ENCODE results near the gene MUC6. TPM values are rescaled to one million over a fixed set of nuclear protein-coding genes. Genes with fewer than 3 reads are reported as not detected.

The MUC6 gene
- total and polyA plus RNA-seq, 10 of the 15 experiments (the other 5 are each of a cell fraction or from before 2014, with no cell fraction given): 0.03 TPM; not detected in 8

- TF ChIP-seq USF2 (IDR thresholded peaks at IDR 0.05; ENCODE audit: borderline replicate concordance, low read depth, low read length) (no peak), CBFB (IDR thresholded peaks at IDR 0.05; ENCODE audit: low read depth) (no peak), JUND (IDR thresholded peaks at IDR 0.05; ENCODE audit: low read depth, low read length) (no peak), POLR2A (IDR thresholded peaks at IDR 0.05; ENCODE audit: low read depth, low read length) (no peak), ZNF207 (IDR thresholded peaks at IDR 0.05; ENCODE audit: borderline replicate concordance) (no peak)
Measured at GRCh38 chr11:963852-964251, 72.7 kb downstream of the MUC6 start (continued).

Other genes starting within 250 kb of the MUC6 start
Only the 7 nearest of the 14 such genes appear.
- 366 and 432 TPM in 2 replicates for gene POLR2L, start 194.2 kb downstream of the MUC6 start, total RNA-seq (2014; rRNA removed)
- 60.2 and 68.7 TPM in 2 replicates for gene POLR2L, start 194.2 kb downstream of the MUC6 start, total RNA-seq (2014; rRNA removed; fragmentation: Illumina TruSeq; extraction: Trizol)
- gene POLR2L, start 194.2 kb downstream of the MUC6 start, total RNA-seq (2021): 133 and 137 TPM in 2 replicates
- gene POLR2L, start 194.2 kb downstream of the MUC6 start, polyA plus RNA-seq (2011; rRNA removed): 13.7 and 44.2 TPM in 2 replicates
- 2.2 and 23.1 TPM in 2 replicates for gene POLR2L, start 194.2 kb downstream of the MUC6 start, polyA plus RNA-seq (2014; fragmentation: Illumina TruSeq; extraction: Trizol)
- gene POLR2L, start 194.2 kb downstream of the MUC6 start, polyA plus RNA-seq (2014; fragmentation: Nextera tagmentation; extraction: Ambion mirVana): 100 to 1,000 TPM in 1 of 2 experiments, 10 to 100 TPM in 1; 68.8 to 117 TPM
- gene POLR2L, start 194.2 kb downstream of the MUC6 start, polyA plus RNA-seq (2014; rRNA removed): 318 and 463 TPM in 2 replicates
- 100 to 1,000 TPM; 439 to 497 TPM for gene POLR2L, start 194.2 kb downstream of the MUC6 start, polyA plus RNA-seq (2016; fragmentation: Nextera tagmentation; extraction: Ambion mirVana)
- gene TSPAN4, start 193.9 kb downstream of the MUC6 start, total RNA-seq (2014; rRNA removed): 9.3 and 10.1 TPM in 2 replicates
- gene TSPAN4, start 193.9 kb downstream of the MUC6 start, total RNA-seq (2014; rRNA removed; fragmentation: Illumina TruSeq; extraction: Trizol): 2.3 and 2.7 TPM in 2 replicates
- gene TSPAN4, start 193.9 kb downstream of the MUC6 start, total RNA-seq (2021): 8.7 and 9.0 TPM in 2 replicates
- 6.5 and 13.4 TPM in 2 replicates for gene TSPAN4, start 193.9 kb downstream of the MUC6 start, polyA plus RNA-seq (2011; rRNA removed)
- 0.96 TPM in 1 of 2 replicates, not detected in the other for gene TSPAN4, start 193.9 kb downstream of the MUC6 start, polyA plus RNA-seq (2014; fragmentation: Illumina TruSeq; extraction: Trizol)
- under 1 TPM in 1 of 2 experiments, not detected in 1; 0.37 TPM for gene TSPAN4, start 193.9 kb downstream of the MUC6 start, polyA plus RNA-seq (2014; fragmentation: Nextera tagmentation; extraction: Ambion mirVana)
- gene TSPAN4, start 193.9 kb downstream of the MUC6 start, polyA plus RNA-seq (2014; rRNA removed): 11.6 and 14.0 TPM in 2 replicates
- gene TSPAN4, start 193.9 kb downstream of the MUC6 start, polyA plus RNA-seq (2016; fragmentation: Nextera tagmentation; extraction: Ambion mirVana): 1 to 10 TPM; 7.6 to 8.5 TPM
- gene CHID1, start 125.9 kb downstream of the MUC6 start, total RNA-seq (2014; rRNA removed): 20.7 and 30.2 TPM in 2 replicates
- gene CHID1, start 125.9 kb downstream of the MUC6 start, total RNA-seq (2014; rRNA removed; fragmentation: Illumina TruSeq; extraction: Trizol): 15.5 and 16.7 TPM in 2 replicates
- gene CHID1, start 125.9 kb downstream of the MUC6 start, total RNA-seq (2021): 48.5 and 54.2 TPM in 2 replicates
- 15.5 and 30.1 TPM in 2 replicates for gene CHID1, start 125.9 kb downstream of the MUC6 start, polyA plus RNA-seq (2011; rRNA removed)
- gene CHID1, start 125.9 kb downstream of the MUC6 start, polyA plus RNA-seq (2014; fragmentation: Illumina TruSeq; extraction: Trizol): 11.1 and 20.2 TPM in 2 replicates
- 10 to 100 TPM in 1 of 2 experiments, 1 to 10 TPM in 1; 4.8 to 10.1 TPM for gene CHID1, start 125.9 kb downstream of the MUC6 start, polyA plus RNA-seq (2014; fragmentation: Nextera tagmentation; extraction: Ambion mirVana)
- gene CHID1, start 125.9 kb downstream of the MUC6 start, polyA plus RNA-seq (2014; rRNA removed): 38.9 and 40.2 TPM in 2 replicates
- gene CHID1, start 125.9 kb downstream of the MUC6 start, polyA plus RNA-seq (2016; fragmentation: Nextera tagmentation; extraction: Ambion mirVana): 10 to 100 TPM; 63.3 to 75.2 TPM
- gene AP2A2, start 110.8 kb downstream of the MUC6 start, total RNA-seq (2014; rRNA removed): 12.8 and 15.1 TPM in 2 replicates
- gene AP2A2, start 110.8 kb downstream of the MUC6 start, total RNA-seq (2014; rRNA removed; fragmentation: Illumina TruSeq; extraction: Trizol): 17.7 TPM in 2 replicates
- gene AP2A2, start 110.8 kb downstream of the MUC6 start, total RNA-seq (2021): 42.0 and 46.8 TPM in 2 replicates
- gene AP2A2, start 110.8 kb downstream of the MUC6 start, polyA plus RNA-seq (2011; rRNA removed): 23.2 and 34.8 TPM in 2 replicates
- 39.6 and 48.8 TPM in 2 replicates for gene AP2A2, start 110.8 kb downstream of the MUC6 start, polyA plus RNA-seq (2014; fragmentation: Illumina TruSeq; extraction: Trizol)
- 1 to 10 TPM in 1 of 2 experiments, under 1 TPM in 1; 0.58 to 2.6 TPM for gene AP2A2, start 110.8 kb downstream of the MUC6 start, polyA plus RNA-seq (2014; fragmentation: Nextera tagmentation; extraction: Ambion mirVana)
- gene AP2A2, start 110.8 kb downstream of the MUC6 start, polyA plus RNA-seq (2014; rRNA removed): 26.4 and 32.6 TPM in 2 replicates
- gene AP2A2, start 110.8 kb downstream of the MUC6 start, polyA plus RNA-seq (2016; fragmentation: Nextera tagmentation; extraction: Ambion mirVana): 10 to 100 TPM; 14.4 to 18.8 TPM
- gene MUC2, start 38.2 kb upstream of the MUC6 start, total RNA-seq (2014; rRNA removed): not detected in 2 replicates
- not detected in 2 replicates for gene MUC2, start 38.2 kb upstream of the MUC6 start, total RNA-seq (2014; rRNA removed; fragmentation: Illumina TruSeq; extraction: Trizol)
- gene MUC2, start 38.2 kb upstream of the MUC6 start, total RNA-seq (2021): 0.11 and 0.23 TPM in 2 replicates
- gene MUC2, start 38.2 kb upstream of the MUC6 start, polyA plus RNA-seq (2011; rRNA removed): not detected in 2 replicates
- gene MUC2, start 38.2 kb upstream of the MUC6 start, polyA plus RNA-seq (2014; fragmentation: Illumina TruSeq; extraction: Trizol): not detected in 2 replicates
- not detected for gene MUC2, start 38.2 kb upstream of the MUC6 start, polyA plus RNA-seq (2014; fragmentation: Nextera tagmentation; extraction: Ambion mirVana)
- gene MUC2, start 38.2 kb upstream of the MUC6 start, polyA plus RNA-seq (2014; rRNA removed): not detected in 2 replicates
- not detected for gene MUC2, start 38.2 kb upstream of the MUC6 start, polyA plus RNA-seq (2016; fragmentation: Nextera tagmentation; extraction: Ambion mirVana)
- gene MUC5AC, start 121.2 kb upstream of the MUC6 start, total RNA-seq (2014; rRNA removed): not detected in 2 replicates
- not detected in 2 replicates for gene MUC5AC, start 121.2 kb upstream of the MUC6 start, total RNA-seq (2014; rRNA removed; fragmentation: Illumina TruSeq; extraction: Trizol)
- not detected in 2 replicates for gene MUC5AC, start 121.2 kb upstream of the MUC6 start, total RNA-seq (2021)
- under 0.01 TPM in 1 of 2 replicates, not detected in the other for gene MUC5AC, start 121.2 kb upstream of the MUC6 start, polyA plus RNA-seq (2011; rRNA removed)
- not detected in 2 replicates for gene MUC5AC, start 121.2 kb upstream of the MUC6 start, polyA plus RNA-seq (2014; fragmentation: Illumina TruSeq; extraction: Trizol)
- gene MUC5AC, start 121.2 kb upstream of the MUC6 start, polyA plus RNA-seq (2014; fragmentation: Nextera tagmentation; extraction: Ambion mirVana): not detected
- gene MUC5AC, start 121.2 kb upstream of the MUC6 start, polyA plus RNA-seq (2014; rRNA removed): not detected in 2 replicates
- under 1 TPM in 1 of 2 experiments, not detected in 1; 0.01 TPM for gene MUC5AC, start 121.2 kb upstream of the MUC6 start, polyA plus RNA-seq (2016; fragmentation: Nextera tagmentation; extraction: Ambion mirVana)
- not detected in 2 replicates for gene MUC5B, start 186.3 kb upstream of the MUC6 start, total RNA-seq (2014; rRNA removed)
- gene MUC5B, start 186.3 kb upstream of the MUC6 start, total RNA-seq (2014; rRNA removed; fragmentation: Illumina TruSeq; extraction: Trizol): not detected in 2 replicates
- gene MUC5B, start 186.3 kb upstream of the MUC6 start, total RNA-seq (2021): 1.5 TPM in 2 replicates
- gene MUC5B, start 186.3 kb upstream of the MUC6 start, polyA plus RNA-seq (2011; rRNA removed): not detected in 2 replicates
- gene MUC5B, start 186.3 kb upstream of the MUC6 start, polyA plus RNA-seq (2014; fragmentation: Illumina TruSeq; extraction: Trizol): not detected in 2 replicates
- not detected for gene MUC5B, start 186.3 kb upstream of the MUC6 start, polyA plus RNA-seq (2014; fragmentation: Nextera tagmentation; extraction: Ambion mirVana)
- not detected in 2 replicates for gene MUC5B, start 186.3 kb upstream of the MUC6 start, polyA plus RNA-seq (2014; rRNA removed)
- not detected for gene MUC5B, start 186.3 kb upstream of the MUC6 start, polyA plus RNA-seq (2016; fragmentation: Nextera tagmentation; extraction: Ambion mirVana)